Midbrain (tissue), 1 donor: ENCODE measurements around the gene FRMD1.

Experiments
- DNase-seq: peaks from one replicate; lab custom pipeline; 2025; lab: John Stamatoyannopoulos, UW

FRMD1 gene

DNA sequence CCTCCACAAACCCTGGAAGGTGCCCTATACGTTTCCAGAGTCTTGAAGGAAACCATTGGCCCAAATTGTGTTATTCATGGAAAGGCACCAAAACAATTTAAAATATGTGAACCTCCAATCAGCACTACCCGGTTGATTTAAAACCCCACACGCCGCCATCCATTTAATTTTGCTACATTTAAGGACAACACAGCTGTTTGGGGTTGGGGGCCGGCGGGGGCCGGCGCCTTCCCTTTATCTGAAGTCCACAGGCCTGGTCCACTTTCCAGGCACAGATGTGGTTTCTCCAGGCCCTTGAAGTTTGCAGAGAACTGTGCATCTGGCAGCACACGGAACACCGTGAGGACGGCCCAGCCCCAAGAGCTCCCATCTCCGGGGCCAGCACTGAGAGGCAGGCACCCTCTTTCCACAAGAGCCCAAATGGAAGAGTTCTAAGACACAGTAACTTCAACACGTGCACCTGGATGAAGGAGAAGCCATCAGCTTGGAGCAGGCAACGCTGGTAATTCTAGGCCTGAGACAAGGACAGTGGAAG lies 16.8 kb upstream of the FRMD1 start:
- no peak for DNase-seq

DNA sequence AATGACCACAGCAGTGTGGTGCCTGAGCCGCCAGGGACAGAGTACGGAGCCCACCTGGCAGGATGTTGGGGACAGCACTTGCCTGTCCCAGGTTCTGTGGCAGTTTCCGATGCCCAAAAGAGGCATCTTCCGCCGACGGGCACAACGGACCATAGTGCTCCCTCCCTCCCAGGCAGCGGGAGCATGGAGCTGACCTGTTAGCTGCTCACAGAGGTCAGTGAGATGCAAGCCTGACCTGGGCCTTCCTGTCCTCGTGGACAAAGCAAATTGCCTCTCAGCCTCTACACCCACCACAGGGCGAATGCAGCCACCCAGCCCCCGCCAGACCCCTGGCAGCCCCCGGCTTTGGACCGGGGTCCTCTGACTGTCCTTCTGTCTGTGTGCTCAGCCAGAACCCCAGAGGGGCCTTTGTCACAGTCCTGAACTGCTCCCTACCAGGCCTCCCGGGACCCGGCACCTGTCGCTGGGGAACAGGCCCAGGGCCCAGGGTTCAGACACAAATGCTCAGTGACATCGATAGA lies 16.2 kb upstream of the FRMD1 start:
- no peak for DNase-seq

DNA sequence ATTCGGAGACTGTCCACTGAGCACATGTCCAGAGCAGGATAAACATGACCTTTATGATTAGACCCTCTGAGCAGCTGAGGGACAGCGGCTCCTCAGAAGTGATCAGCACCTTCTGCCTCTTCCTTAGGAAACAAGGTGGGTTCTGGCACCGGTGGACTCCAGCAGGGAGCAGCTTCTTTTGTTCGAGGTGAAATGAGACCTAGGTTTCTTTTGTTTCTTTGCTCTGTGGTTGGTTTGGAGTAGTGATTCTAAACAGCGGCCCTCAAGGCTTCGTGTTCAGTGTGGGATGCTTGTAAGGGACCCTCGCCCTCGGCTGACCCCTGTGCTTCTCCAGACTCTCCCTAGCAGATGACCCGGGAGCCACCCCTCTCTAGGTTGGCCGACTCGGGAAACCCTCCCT lies 14.6 kb upstream of the FRMD1 start:
- DNase-seq: no peak

DNA sequence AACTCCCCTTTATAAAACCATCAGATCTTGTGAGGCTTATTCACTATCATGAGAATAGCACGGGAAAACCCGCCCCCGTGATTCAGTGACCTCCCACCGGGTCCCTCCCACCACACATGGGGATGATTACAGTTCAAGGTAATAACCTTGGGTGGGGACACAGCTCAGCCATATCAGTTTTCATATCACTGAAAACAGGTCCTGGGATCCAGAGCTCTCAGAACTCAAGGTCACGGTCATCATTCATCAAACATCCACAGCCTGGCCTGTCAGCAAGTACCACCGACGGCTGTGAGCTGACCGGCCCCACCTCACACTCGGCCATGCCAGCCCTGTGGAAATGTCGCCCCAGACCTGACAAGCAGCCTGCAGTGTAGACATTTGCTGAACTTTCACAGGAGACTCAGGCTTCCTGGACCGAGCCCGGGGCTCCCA lies 14.1 kb upstream of the FRMD1 start:
- DNase-seq: no peak

DNA sequence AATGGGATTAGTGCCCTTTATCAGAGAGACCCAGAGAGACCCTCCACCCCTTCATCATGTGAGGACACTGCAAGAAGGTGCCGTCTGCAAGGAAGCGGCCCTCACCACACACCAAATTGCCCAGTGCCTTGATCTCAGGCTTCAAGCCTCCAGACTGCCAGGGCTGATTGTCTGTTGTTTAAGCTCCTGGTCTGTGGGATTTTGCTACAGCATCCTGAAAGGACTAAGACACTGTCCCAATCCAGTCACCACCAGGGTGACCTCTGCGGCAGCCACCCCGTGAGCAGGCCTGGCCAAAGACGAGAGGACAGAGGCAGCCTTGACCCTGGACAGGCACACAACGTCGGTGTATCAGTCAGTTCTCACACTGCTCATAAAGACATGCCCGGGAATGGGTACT lies 13.5 kb upstream of the FRMD1 start:
- no peak for DNase-seq

DNA sequence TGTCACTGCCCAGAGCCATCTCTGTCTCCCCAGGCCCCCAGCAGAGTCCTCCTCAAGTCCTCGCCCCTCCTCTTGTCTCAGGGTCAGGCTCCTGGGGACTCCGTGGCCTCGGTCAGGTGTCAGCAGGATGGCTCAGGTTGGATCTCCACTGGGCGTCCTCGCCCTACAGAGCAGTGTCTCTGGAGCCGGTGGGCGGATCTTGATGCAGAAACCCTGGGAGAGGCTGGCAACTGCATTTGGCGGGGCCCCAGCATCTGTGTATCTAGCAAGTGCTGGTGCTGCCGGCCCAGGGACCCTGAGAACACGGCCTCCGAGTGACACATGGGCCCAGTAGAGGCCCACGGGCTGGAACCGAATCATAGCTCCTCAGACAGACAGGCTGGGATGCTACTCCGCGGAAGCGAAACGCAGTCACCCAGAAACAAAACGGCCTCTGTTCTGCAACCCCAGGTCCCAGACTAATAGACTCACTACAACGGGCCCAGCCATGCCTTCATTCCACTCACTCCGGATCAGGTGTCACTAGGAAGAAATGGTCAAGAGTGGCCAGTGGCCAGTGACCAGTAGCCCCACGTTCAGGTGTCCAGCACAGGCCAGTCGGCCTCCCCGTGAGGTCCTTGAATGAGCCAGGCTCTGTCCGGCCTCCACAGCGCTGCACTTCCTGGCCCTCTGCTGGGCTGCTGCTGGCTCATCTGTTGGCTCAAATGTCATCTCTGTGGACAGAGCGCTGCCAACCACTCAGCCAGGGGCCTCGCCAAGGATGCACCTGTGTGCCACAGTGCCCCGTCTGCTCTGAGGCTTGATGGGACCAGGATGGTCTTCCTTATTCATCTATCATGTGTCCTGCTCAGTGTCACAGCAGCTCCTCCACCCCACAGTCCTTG lies 12.6 kb upstream of the FRMD1 start:
- DNase-seq: no peak

DNA sequence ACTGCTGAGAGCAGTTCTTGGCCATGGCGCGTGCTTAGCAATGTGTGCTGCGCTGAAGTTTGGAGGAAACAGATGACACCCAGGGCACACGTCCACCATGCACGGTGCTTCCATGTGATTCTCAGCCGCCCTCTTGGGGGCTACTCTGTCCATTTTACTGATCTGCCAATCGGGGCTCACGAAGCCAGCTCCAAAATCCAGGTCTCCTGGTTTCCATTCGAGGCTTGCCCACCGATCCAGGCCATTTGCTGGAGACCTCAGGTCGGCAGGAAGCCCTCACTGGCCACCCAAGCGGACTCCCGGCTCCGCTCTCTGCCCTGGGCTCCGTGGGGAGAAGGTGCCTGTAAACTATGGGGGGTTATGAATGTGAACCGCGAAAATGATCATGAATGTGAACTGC lies 11.7 kb upstream of the FRMD1 start:
- no peak for DNase-seq

DNA sequence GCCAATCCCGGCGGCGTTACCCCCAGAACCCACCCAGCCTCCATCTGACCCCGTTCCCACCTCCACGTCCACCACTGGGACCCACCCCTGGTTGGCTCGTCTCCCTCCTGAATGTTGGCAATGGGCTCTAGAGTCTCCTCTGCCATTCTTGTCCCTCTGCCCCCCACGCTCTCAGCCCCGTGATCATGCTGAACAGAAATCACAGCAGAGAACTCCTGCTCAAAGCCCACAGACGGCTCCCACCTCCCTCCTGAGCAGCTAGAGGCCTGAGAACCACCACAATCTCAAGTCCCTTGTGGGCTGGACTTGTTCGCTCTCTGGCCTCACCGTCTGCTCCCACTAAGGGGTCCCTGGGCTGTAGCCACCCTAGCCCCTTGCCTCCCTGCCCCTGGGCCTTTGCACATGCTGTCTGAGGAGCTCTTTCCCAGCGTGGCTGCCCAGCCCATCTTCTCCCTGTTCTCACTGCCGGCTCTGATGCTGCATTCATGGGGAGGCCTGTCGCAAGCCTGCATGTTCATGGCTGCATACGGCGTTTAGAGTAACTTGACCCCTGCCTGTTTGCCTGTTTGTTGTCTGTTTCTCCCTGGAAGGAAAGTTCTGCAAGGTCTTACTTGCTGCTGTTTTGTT lies 11.2 kb upstream of the FRMD1 start:
- no peak for DNase-seq

DNA sequence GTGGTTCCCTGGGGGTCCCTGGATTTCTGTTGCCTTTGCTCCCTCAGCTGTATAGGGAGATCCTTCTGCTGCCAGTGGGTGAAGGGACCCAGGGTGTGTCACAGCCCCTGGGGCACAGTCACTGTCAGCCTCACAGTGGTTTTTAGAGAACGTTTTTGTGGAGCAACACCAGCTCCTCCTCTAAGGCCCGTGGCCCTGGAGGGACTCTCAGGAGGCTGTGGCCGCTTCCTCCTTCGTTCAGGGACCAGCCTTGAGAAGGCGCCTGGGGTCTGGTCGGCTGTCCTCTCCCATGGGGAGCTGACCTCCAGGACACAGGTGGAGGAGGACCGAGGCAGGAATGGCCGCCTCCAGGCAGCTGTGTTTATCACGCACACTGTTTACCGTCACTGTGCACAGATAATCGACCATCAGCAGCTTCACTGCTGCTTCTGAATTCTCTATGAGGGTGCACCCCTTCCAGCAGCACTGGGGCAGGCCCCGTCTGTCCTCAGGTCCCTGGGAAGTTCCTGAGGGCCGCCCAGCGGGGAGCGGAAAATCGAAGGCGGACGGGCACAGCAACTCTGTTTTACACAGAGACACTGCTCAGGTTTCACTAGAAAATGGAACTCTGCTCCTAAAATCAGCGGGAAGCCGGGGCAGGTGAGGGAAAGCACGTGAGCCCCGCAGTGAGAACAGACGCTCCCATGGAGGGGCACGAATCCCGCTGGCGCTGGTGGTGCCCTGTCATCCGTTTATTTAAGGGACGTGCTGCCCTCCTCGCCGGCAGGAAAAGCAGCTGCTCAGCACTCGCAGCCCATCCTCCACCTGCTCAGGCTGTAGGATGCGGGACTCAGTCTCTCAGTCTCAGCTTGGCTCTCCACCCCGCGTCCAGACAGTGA lies 10.4 kb upstream of the FRMD1 start:
- DNase-seq: no peak

DNA sequence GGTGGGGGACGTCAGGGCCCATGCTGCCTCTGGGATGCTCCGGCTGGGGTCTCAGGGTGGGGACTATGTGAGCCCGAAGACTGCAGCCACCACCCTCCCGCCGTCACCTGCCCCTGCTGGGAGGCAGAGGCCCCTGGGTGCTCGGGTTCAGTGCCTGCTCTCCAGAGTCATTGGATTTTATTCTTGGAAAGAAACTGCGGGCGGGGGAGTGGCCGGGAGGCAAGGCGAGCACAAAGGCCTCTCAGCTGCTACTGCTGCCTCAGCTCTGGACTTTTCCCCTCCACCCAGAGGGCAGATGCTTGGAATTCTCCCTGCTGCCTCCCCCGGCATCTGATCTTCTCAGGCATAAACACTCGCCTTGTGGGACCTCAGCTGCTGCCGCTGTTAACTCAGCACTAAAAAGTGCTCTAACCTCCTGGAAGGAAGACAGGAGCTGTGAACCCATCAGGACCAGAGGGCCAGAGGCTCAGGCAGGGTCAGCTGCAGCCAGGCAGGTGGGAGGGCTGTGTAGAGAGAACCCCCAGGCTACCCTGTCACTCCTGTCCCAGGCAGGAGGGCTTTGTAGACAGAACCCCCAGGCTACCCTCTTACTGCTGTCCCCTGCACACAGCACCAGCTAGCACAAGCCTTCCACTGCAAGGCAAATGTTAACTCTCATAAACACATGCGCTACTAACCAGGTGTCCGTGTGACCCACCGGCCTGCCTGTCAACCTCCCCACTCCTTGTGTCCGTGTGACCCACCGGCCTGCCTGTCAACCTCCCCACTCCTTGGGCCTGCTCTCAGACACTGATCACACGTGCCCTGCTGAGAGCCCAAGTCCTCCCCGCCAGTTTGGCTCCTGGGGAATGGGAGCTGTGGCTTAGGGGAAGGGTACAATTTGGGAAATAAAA lies 9.4 kb upstream of the FRMD1 start:
- peak; percentile 0 for DNase-seq

DNA sequence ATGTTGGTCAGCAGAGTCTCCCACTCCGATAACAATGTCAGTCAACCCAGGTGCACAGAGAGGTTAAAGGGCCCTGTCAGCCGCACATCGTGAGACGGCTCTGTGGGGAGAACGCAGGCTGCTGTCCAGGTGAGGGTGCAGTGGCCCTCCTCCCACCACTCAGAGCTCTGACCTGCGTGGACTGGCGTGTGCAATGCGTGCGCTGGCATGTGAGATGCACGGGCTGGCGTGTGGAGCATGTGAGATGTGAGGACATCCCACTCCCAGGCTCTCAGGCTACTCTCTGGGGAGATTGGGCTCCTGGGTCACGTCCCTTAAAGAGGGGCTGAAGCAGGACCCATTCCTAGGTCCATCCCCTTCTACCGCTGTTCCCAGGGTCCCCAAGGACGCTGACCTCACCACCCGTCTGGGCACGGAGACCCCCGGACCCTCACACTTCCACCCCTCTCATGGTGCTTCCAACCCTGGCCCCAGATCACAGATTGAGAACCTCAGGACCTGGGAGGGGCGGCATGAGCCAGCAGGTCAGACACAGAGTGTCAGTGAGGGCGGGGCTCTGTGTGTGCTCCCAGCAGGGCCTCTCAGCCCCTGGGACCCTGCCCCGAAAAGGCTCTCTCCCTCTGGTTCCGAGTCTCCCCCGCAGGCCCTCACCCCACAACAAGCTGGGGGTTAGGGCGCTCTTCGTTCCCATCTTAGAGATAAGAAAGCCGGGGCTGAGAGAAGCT lies 8.6 kb upstream of the FRMD1 start:
- no peak for DNase-seq

DNA sequence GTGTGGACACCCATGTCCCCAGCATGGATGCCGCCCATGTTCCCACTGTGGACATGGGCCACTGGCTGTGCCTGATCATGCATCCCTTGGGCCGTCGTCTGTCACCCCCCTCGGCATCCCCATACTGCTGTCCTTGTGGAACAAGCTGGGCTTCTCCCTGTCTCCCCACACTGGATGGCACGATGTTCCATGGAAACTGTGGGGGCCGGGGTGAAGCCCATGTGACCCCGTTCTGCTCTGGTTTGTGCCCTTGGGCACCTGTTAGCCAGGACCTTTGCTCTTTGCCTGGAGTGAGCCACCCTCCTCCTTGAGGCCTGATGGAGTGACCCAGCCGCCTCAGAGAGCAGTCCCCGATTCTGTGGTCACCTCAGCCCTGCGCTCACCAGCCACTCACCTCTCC lies 7.6 kb upstream of the FRMD1 start:
- DNase-seq: no peak

DNA sequence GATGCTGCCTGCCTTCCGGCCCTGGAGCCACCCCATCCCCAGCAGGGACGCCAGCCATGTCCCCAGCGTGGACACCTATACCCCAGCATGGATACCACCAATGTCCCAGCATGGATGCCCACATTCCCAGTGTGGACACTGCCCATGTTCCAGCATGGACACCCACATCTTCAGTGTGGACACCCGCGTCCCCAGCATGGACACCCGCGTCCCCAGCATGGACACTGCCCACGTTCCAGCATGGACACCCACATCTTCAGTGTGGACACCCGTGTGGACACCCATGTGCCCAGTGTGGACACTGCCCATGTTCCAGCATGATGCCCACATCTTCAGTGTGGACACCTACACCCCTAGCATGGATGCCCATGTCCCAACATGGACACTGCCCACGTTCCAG lies 7.1 kb upstream of the FRMD1 start:
- no peak for DNase-seq

DNA sequence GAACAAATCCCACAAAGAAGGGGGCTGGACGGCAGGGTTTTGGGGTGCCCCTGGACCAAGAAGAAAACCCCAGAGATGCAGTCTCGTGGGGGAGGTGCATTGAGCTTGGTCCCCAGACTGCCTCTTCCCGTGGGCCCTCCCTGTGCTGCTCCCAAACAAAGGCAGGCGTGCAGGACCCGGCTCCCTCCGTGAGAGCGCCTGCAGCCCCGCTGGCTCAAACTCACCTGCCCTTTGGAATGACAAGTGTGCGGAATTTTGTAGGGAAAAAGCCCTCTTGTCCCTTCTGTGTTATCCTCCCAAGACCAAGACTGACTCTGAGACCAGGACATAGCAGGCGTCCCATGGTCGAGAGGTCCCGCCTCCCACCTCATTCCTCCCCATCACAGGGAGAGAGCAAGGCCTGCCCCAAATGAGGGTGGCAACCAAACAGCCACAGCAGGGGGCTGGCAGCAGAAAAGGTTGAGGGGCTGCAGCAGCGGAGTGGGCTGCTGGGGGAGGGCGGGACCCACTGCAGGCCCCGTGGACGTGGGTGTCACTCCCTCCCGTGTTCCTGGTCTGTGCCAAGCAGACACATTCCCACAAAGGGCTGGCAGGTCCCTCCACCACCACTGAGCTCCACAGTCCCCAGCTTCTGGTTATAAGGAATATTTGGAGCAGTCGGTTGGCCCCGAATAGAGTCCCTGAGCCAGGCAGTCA lies 5.6 kb upstream of the FRMD1 start:
- DNase-seq: no peak

DNA sequence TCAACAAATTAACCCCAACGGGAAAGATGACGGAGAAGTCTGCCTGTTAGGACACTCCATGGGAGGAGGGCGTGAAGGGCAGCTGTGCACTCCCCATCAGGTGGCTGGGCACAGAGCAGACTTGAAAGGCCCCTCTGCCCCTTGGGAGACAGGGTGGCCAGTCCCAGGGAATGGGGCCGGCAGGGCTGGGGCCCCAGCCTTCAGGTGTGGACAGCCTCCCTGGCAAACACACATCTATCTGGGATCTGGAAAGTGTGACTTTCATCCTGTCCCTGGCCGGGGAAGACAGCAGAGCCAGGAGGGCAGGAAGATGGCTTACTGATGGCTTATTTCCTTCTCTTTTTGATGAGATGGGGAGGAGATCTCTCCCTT lies 4.5 kb upstream of the FRMD1 start:
- DNase-seq: no peak

DNA sequence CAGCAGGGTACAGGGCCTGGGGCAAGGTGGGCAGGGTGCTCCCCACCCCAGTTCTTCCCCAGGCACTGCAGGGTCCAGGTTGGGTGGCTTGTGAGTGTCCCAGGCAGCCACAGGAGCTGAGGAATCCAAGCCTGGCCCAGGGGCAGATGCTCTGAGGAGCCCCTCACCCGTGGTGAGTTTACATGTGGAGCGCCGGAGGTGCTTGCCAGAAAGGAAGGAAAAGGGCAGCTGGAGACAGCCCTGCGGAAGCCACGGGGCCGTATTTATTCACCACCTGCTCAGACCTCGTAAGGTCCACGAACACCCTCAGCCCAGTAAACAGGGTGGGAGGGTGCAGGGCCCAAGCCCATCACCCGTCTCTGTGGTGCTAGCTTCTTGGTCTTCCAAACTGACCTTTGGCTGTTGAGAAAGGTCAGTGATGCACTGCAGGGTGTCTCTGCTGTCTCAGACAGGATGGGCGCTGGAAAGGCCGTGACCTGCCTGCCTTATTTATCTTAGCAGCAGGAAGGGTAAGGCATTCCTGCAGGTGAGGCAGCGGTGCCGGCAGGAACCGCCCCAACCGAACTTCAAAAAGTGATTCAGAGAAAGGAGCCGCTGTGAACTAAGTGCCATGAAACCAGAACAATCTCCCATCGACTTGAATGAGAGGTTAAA lies 4.0 kb upstream of the FRMD1 start:
- DNase-seq: no peak

DNA sequence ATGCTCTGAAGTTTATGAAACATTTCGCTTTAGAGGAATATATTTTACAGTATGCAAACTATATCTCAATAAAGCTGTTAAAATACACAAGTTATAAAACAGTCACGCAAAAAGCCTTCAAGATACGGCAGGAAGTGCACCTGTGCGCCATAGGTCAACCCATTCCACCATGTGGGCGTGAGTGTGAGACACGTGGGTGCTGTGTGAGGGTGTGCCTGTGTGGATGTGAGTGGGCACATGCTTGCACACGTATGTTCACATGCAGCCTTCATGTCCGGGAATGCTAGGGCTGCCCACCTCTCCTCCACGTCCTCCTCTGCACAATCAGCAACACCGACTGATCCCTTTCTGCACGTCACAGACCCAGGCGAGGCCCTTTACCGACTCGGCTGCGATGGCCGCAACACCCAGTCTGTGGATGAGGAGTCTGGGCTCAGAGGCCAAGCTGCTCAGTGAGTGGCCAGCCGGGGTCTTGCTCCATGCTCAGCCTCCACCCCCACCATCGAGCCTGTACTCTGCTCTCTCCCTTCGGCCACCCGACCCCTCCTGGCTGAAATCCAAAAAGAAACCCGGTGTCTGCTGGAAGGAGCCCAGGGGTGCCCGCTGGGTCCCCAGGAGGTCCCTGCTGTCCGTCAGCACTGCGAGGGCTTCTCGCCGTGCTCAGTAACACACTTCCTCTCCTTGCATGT lies 3.0 kb upstream of the FRMD1 start:
- no peak for DNase-seq

DNA sequence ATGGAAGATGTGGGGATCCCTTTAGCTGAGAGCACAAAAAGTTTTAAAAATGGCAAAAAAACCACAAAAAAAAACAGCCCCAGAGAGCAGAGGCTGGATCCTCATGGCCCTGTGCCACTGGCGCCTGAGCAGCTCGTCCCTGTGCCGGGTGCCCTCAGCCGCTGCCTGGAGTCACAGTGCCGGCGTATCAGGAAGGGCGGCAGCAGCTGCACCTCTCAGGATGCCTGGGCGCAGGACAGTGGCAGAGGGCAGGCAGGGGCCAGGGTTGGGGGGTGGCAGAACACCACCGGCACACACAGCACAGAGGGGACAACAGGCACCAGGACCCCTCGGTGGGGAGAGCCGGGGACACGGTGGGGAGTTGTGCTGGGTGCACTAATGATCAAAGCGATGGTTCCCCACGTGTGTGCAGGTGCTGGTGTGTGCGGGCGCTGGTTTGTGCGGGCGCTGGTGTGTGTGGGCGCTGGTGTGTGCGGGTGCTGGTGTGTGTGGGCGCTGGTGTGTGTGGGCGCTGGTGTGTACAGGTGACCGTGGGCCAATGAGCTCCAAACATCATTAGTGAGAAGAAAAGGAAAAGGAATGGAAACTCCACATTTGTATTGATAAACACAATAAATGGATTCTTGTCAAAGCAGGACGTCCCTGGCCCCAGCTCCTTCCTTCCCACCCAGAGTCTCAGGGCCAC lies 1.5 kb upstream of the FRMD1 start:
- DNase-seq: no peak
